Neural cell (in vitro differentiated cells): ENCODE results near the gene MYO5A. TPM values are rescaled to one million over a fixed set of nuclear protein-coding genes. Genes with fewer than 3 reads are reported as not detected.

ENCODE experiments used
- H2AFZ ChIP-seq: fragments of 200-600, 300-800 bp; sonication (generic), shearing (Covaris generic); 2 replicates; pipeline ENCODE4 v1.6.0; 2014; ENCODE audit warnings: low read depth, mild to moderate bottlenecking, antibody characterized with exemption, low read length, moderate library complexity
- H3F3A ChIP-seq: fragments of 200-600 bp; shearing (Covaris generic); 2 replicates; pipeline ENCODE4 v1.6.1; 2016; ENCODE audit warnings: mild to moderate bottlenecking, moderate library complexity, mixed read lengths, antibody characterized with exemption, low read length; ENCODE audit not compliant: insufficient read depth, poor library complexity, severe bottlenecking
- H3K27ac ChIP-seq: fragments of 200-600, 300-800 bp; sonication (generic), shearing (Covaris generic); 2 replicates; pipeline ENCODE4 v1.5.1; 2014; ENCODE audit warnings: mild to moderate bottlenecking, low read length, moderate library complexity
- H3K27me3 ChIP-seq: fragments of 300-800, 200-600 bp; sonication (generic), shearing (Covaris generic); 2 replicates; pipeline ENCODE4 v1.6.0; 2014; ENCODE audit warnings: mild to moderate bottlenecking, low read depth, low read length, moderate library complexity; ENCODE audit not compliant: insufficient read depth
- H3K36me3 ChIP-seq: fragments of 300-800, 200-600 bp; sonication (generic), shearing (Covaris generic); 2 replicates; pipeline ENCODE4 v1.5.1; 2014; ENCODE audit warnings: mild to moderate bottlenecking, antibody characterized with exemption, low read length, moderate library complexity; ENCODE audit not compliant: insufficient read depth
- H3K4me2 ChIP-seq: fragments of 300-800, 200-600 bp; sonication (generic), shearing (Covaris generic); 2 replicates; pipeline ENCODE4 v1.6.0; 2014; ENCODE audit warnings: mild to moderate bottlenecking, low read length
- H3K4me3 ChIP-seq: fragments of 300-800, 200-600 bp; sonication (generic), shearing (Covaris generic); 2 replicates; pipeline ENCODE4 v1.5.1; 2014; ENCODE audit warnings: mild to moderate bottlenecking, low read length, moderate library complexity
- H3K79me2 ChIP-seq: fragments of 200-600 bp; shearing (Covaris generic); replicated peaks from 2 replicates; pipeline ENCODE4 v1.6.0; 2014; ENCODE audit warnings: mild to moderate bottlenecking, low read length, moderate library complexity; ENCODE audit not compliant: insufficient read depth
- H3K9ac ChIP-seq: fragments of 300-800, 200-600 bp; sonication (generic), shearing (Covaris generic); 2 replicates; pipeline ENCODE4 v1.6.1; 2016; ENCODE audit warnings: mild to moderate bottlenecking, low read length, mixed read lengths
- H3K9me2 ChIP-seq: fragments of 200-600 bp; shearing (Covaris generic); 2 replicates; pipeline ENCODE4 v1.6.1; 2016; ENCODE audit warnings: mild to moderate bottlenecking, low read length, mixed read lengths; ENCODE audit not compliant: insufficient read depth
- H3K9me3 ChIP-seq: fragments of 200-600, 300-800 bp; sonication (generic), shearing (Covaris generic); 2 replicates; pipeline ENCODE4 v1.6.1; 2016; ENCODE audit warnings: mild to moderate bottlenecking, mixed run types, low read length, moderate library complexity, mixed read lengths
- H4K20me1 ChIP-seq: fragments of 200-600 bp; shearing (Covaris generic); 2 replicates; pipeline ENCODE4 v1.6.1; 2016; ENCODE audit warnings: mild to moderate bottlenecking, mixed run types; ENCODE audit not compliant: insufficient read depth
- EP300 ChIP-seq: fragments of 450-650 bp; conservative IDR thresholded peaks from 2 replicates; pipeline ENCODE4 v1.6.1; 2014; ENCODE audit warnings: antibody characterized with exemption, mild to moderate bottlenecking, moderate library complexity; ENCODE audit not compliant: poor library complexity, severe bottlenecking
- EZH2 ChIP-seq: fragments of 200-600, 300-800 bp; shearing (Covaris generic), sonication (generic); IDR thresholded peaks from 2 replicates; pipeline ENCODE4 v1.6.1; 2014; ENCODE audit warnings: antibody characterized with exemption, low read length, borderline replicate concordance, mild to moderate bottlenecking; ENCODE audit not compliant: insufficient read depth, poor library complexity, severe bottlenecking
- MXI1 ChIP-seq: fragments of 450-650 bp; conservative IDR thresholded peaks from 2 replicates; pipeline ENCODE4 v1.6.1; 2014; ENCODE audit warnings: antibody characterized with exemption, mild to moderate bottlenecking; ENCODE audit not compliant: poor library complexity, severe bottlenecking
- POLR2AphosphoS5 ChIP-seq: IDR thresholded peaks from 2 replicates; pipeline ENCODE4 v1.6.1; 2012
- RAD21 ChIP-seq: fragments of 450-650 bp; conservative IDR thresholded peaks from 2 replicates; pipeline ENCODE4 v1.6.1; 2014; ENCODE audit warnings: antibody characterized with exemption, mild to moderate bottlenecking, moderate library complexity
- SMC3 ChIP-seq: fragments of 450-650 bp; conservative IDR thresholded peaks from 2 replicates; pipeline ENCODE4 v1.6.1; 2014; ENCODE audit warnings: antibody characterized with exemption, mild to moderate bottlenecking, moderate library complexity; ENCODE audit not compliant: poor library complexity
- TAF1 ChIP-seq: IDR thresholded peaks from 2 replicates; pipeline ENCODE4 v1.6.1; 2012; ENCODE audit warnings: low read depth
- polyA plus RNA-seq: library from polyadenylated mRNA; depleted of rRNA; stranded (reverse); fragments of >200 nt; gene quantifications from 2 replicates; pipeline ENCODE4 v1.2.3, GENCODE V29; 2014
- TF ChIP-seq, protein P1 (sequence below): IDR thresholded peaks from 2 replicates; pipeline ENCODE4 v1.6.1; 2012; ENCODE audit warnings: borderline replicate concordance
- TF ChIP-seq, protein P2 (sequence below): fragments of 450-650 bp; IDR thresholded peaks from 2 replicates; pipeline ENCODE4 v1.5.1; 2014; ENCODE audit warnings: antibody characterized with exemption, mild to moderate bottlenecking, moderate library complexity; ENCODE audit not compliant: poor library complexity, severe bottlenecking

MYO5A gene
- polyA plus RNA-seq, 1 donor from 2014 or later, result 43.8 TPM

DNA sequence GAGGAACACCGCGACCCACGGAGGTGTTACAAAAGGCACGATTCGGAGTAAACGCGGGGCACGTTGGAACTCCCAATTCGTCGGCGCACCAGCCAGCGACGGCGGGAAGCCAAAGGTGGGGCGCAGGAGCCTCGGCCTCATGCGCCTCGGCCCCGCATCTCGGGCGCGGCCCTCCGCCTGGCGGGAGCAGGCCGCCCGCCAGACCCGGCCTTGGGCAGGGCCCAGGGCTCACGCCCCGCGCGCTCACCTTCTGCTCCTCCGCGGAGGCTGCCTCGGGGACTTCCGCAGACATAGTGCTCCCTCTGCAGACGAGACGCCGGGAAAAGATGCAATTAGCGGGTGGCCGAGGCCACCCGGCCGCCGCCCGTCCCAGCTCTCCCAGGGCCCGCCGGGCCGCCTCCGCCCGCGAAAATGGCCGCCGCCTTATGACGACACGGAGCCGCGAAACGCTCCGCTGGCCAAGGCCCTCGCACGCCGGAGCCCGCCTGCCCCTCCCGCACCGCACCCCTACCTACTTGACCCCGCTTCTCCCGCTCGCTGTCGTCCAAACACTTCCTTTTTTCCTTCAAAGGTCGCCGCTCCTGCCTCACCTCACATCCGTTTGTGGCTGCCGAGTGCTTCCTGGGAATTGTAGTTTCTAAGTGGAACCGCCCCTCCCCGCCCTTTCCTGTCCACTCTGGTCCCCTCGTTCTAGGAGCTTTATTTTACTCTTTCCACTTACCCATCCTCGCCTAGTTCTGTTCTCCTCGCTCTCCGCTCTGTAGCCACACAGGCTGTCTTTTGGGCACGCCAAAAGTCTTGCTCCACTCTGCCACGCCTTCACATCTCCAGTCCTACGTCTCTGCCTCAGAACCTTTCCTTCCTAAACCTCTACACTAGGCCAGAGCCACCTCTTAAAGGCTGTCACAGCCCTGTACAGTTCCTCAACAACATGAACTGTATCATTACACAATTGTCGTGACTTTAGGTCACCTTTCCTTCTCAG is 40.2 kb upstream of the MYO5A start, which contains the start of gene ARPP19:
TSS of gene ARPP19 (minus strand) at position 430 of the 985 bp plus-strand sequence. CDS start at position 292, 138 bp downstream.
- peak within 1 kb of the TSS; percentile 76 for H3K4me2 ChIP-seq
- H3K9me3 ChIP-seq, result no peaks in the 10 kb centered on the region
- peak within 1 kb of the TSS; percentile 87 for H3K27ac ChIP-seq
- peaks cover 47% of the 10 kb centered on the region for H3K79me2 ChIP-seq
- peak; percentile 63 for TF ChIP-seq MXI1
- TF ChIP-seq SMC3, result peak; percentile 61
- no peak for TF ChIP-seq EZH2
- TF ChIP-seq, protein P1, sequence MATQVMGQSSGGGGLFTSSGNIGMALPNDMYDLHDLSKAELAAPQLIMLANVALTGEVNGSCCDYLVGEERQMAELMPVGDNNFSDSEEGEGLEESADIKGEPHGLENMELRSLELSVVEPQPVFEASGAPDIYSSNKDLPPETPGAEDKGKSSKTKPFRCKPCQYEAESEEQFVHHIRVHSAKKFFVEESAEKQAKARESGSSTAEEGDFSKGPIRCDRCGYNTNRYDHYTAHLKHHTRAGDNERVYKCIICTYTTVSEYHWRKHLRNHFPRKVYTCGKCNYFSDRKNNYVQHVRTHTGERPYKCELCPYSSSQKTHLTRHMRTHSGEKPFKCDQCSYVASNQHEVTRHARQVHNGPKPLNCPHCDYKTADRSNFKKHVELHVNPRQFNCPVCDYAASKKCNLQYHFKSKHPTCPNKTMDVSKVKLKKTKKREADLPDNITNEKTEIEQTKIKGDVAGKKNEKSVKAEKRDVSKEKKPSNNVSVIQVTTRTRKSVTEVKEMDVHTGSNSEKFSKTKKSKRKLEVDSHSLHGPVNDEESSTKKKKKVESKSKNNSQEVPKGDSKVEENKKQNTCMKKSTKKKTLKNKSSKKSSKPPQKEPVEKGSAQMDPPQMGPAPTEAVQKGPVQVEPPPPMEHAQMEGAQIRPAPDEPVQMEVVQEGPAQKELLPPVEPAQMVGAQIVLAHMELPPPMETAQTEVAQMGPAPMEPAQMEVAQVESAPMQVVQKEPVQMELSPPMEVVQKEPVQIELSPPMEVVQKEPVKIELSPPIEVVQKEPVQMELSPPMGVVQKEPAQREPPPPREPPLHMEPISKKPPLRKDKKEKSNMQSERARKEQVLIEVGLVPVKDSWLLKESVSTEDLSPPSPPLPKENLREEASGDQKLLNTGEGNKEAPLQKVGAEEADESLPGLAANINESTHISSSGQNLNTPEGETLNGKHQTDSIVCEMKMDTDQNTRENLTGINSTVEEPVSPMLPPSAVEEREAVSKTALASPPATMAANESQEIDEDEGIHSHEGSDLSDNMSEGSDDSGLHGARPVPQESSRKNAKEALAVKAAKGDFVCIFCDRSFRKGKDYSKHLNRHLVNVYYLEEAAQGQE, result peak; percentile 15
- no peak for TF ChIP-seq TAF1
- TF ChIP-seq EP300, result peak; percentile 65
- peak; percentile 55 for TF ChIP-seq RAD21
- TF ChIP-seq, protein P2, sequence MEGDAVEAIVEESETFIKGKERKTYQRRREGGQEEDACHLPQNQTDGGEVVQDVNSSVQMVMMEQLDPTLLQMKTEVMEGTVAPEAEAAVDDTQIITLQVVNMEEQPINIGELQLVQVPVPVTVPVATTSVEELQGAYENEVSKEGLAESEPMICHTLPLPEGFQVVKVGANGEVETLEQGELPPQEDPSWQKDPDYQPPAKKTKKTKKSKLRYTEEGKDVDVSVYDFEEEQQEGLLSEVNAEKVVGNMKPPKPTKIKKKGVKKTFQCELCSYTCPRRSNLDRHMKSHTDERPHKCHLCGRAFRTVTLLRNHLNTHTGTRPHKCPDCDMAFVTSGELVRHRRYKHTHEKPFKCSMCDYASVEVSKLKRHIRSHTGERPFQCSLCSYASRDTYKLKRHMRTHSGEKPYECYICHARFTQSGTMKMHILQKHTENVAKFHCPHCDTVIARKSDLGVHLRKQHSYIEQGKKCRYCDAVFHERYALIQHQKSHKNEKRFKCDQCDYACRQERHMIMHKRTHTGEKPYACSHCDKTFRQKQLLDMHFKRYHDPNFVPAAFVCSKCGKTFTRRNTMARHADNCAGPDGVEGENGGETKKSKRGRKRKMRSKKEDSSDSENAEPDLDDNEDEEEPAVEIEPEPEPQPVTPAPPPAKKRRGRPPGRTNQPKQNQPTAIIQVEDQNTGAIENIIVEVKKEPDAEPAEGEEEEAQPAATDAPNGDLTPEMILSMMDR, result peak; percentile 44
- TF ChIP-seq POLR2AphosphoS5, result peak; percentile 85
- no peaks in the 10 kb centered on the region for H3K27me3 ChIP-seq
- no peaks in the 10 kb centered on the region for H4K20me1 ChIP-seq
- peak within 1 kb of the TSS; percentile 94 for H3K9ac ChIP-seq
- peak within 1 kb of the TSS; percentile 93 for H3K4me3 ChIP-seq
- no peaks in the 10 kb centered on the region for H3K9me2 ChIP-seq
- peak within 1 kb of the TSS; percentile 49 for H2AFZ ChIP-seq
- H3F3A ChIP-seq, result no peaks in the 10 kb centered on the region
- no peaks in the 10 kb centered on the region for H3K36me3 ChIP-seq

DNA sequence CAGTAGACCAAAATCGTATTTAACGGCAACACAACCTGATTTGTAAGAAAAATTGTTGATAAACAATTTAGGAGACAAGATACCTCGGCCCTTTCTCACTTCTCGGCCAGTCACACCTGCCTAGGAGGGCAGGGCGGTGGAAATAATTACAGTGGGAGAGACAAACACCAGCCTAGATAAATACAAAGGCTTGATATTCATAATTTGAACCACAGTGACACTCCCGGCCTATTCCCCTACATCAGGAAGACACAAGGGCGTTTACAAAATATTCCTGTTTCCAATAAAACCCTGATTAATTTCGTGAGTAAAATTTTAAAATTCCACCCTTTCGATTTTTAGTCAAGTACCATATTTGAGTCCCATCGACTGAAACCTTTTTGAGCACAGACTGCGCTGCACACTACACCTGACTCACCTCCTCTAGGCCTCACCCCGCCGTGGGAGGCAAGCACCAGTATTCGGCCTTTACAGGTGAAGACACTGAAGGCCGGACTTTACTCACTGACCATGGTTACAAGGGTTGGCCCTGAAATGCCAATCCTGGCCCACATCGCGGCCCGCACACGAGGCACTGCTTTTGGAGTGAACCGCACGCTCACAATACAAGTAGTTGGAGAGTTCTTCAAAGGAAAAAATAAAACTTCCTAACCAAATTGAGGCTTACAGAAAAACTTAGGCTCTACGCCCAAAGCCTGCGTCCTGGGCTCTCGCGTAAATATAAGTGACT is 39.4 kb upstream of the MYO5A start:
- peak overlapping the region; percentile 87 for H3K27ac ChIP-seq
- peaks cover 55% of the 10 kb centered on the region for H3K79me2 ChIP-seq
- H3K9me2 ChIP-seq, result no peaks in the 10 kb centered on the region
- H4K20me1 ChIP-seq, result no peaks in the 10 kb centered on the region
- peak overlapping the region; percentile 94 for H3K9ac ChIP-seq
- H2AFZ ChIP-seq, result peak overlapping the region; percentile 49
- H3K36me3 ChIP-seq, result no peaks in the 10 kb centered on the region
- TF ChIP-seq EP300, result no peak
- TF ChIP-seq, protein P1, result peak; percentile 14
- TF ChIP-seq, protein P2, result peak; percentile 13
- H3K4me2 ChIP-seq, result peak overlapping the region; percentile 76
- H3F3A ChIP-seq, result no peaks in the 10 kb centered on the region
- H3K9me3 ChIP-seq, result no peaks in the 10 kb centered on the region
- H3K27me3 ChIP-seq, result no peaks in the 10 kb centered on the region
- H3K4me3 ChIP-seq, result peak overlapping the region; percentile 93
